OCI-LY7 (cell line): ENCODE results near the gene KAZN. TPM values are rescaled to one million over a fixed set of nuclear protein-coding genes. Genes with fewer than 3 reads are reported as not detected.

Experiments used
- BruUV-seq: library from RNA; stranded (reverse); fragments of 400-500 nt; replicated peaks from 2 replicates; lab custom pipeline; 2021; lab: Mats Ljungman, UMichigan
- CTCF ChIA-PET: fragments of 300-600 bp; sonication (Branson Sonifier 250); formaldehyde crosslinking; loops from one replicate; lab custom pipeline; 2022; ENCODE audit warnings: antibody characterized with exemption; ENCODE audit not compliant: unreplicated experiment; lab: Charles Lee
- POLR2A ChIA-PET: fragments of 300-600 bp; sonication (Branson Sonifier 250); formaldehyde crosslinking; loops from one replicate; lab custom pipeline; 2022; ENCODE audit warnings: antibody characterized with exemption; lab: Charles Lee
- DNase-seq: peaks from one replicate; pipeline ENCODE4 v3.0.0-alpha.2; 2015; ENCODE audit warnings: low spot score
- H2AFZ ChIP-seq: fragments of 200-600 bp; sonication (generic), shearing (Covaris generic); 2 replicates; pipeline ENCODE4 v1.6.1; 2014; ENCODE audit warnings: mild to moderate bottlenecking, antibody characterized with exemption, low read length, moderate library complexity
- H3K27ac ChIP-seq: fragments of 200-600 bp; sonication (generic); 2 replicates; pipeline ENCODE4 v1.5.1; 2014; ENCODE audit warnings: mixed run types, low read depth, mild to moderate bottlenecking, moderate library complexity, low read length, inconsistent platforms; ENCODE audit not compliant: poor library complexity, severe bottlenecking
- H3K36me3 ChIP-seq: fragments of 200-600 bp; sonication (generic); 2 replicates; pipeline ENCODE4 v1.6.1; 2014; ENCODE audit warnings: mild to moderate bottlenecking, antibody characterized with exemption, low read length, moderate library complexity, mixed read lengths; ENCODE audit not compliant: insufficient read depth
- H3K4me1 ChIP-seq: fragments of 200-600 bp; sonication (generic); 2 replicates; pipeline ENCODE4 v1.5.1; 2014; ENCODE audit warnings: mild to moderate bottlenecking, low read length; ENCODE audit not compliant: insufficient read depth, poor library complexity, severe bottlenecking
- H3K4me2 ChIP-seq: fragments of 200-600 bp; sonication (generic); 2 replicates; pipeline ENCODE4 v1.6.1; 2014; ENCODE audit warnings: mild to moderate bottlenecking, low read length
- H3K4me3 ChIP-seq: fragments of 200-600 bp; sonication (generic); 2 replicates; pipeline ENCODE4 v1.5.1; 2014; ENCODE audit warnings: mild to moderate bottlenecking, low read depth, low read length; ENCODE audit not compliant: poor library complexity, severe bottlenecking
- H3K79me2 ChIP-seq: fragments of 200-600 bp; sonication (generic); 2 replicates; pipeline ENCODE4 v1.6.1; 2016; ENCODE audit warnings: low read depth, mild to moderate bottlenecking, low read length, moderate library complexity, mixed read lengths; ENCODE audit not compliant: insufficient read depth
- H3K9me2 ChIP-seq: fragments of 200-600 bp; sonication (generic); 2 replicates; pipeline ENCODE4 v1.6.1; 2016; ENCODE audit warnings: mild to moderate bottlenecking, low read length, mixed read lengths; ENCODE audit not compliant: insufficient read depth
- H3K9me3 ChIP-seq: fragments of 200-600 bp; sonication (generic); 2 replicates; pipeline ENCODE4 v1.6.1; 2014; ENCODE audit warnings: mild to moderate bottlenecking, mixed run types, low read length, mixed read lengths
- H4K20me1 ChIP-seq: fragments of 200-600 bp; sonication (generic); 2 replicates; pipeline ENCODE4 v1.6.1; 2014; ENCODE audit warnings: mild to moderate bottlenecking, antibody characterized with exemption, low read length, moderate library complexity, mixed read lengths; ENCODE audit not compliant: insufficient read depth
- EZH2phosphoT487 ChIP-seq: fragments of 200-600 bp; sonication (generic); IDR thresholded peaks from 2 replicates; pipeline ENCODE4 v1.6.1; 2018; ENCODE audit warnings: low read depth, borderline replicate concordance, mild to moderate bottlenecking, mixed run types, antibody characterized with exemption, low read length, moderate library complexity, mixed read lengths
- intact Hi-C: fragments of 100-400 bp; cut with micrococcal nuclease; formaldehyde crosslinking; loops from one replicate; pipeline ENCODE4 v1.10.0; 2022; ENCODE audit not compliant: unreplicated experiment
- total RNA-seq, 2 experiments: library from RNA; depleted of rRNA in 1 of 2; stranded (reverse); fragments of >200 nt in 1 of 2; shearing (Covaris generic) in 1 of 2; gene quantifications; 2 replicates each; pipeline ENCODE4 v1.2.3, GENCODE V29; 2014 to 2022
- TF ChIP-seq, protein P1 (sequence below): fragments of 200-600 bp; sonication (generic); conservative IDR thresholded peaks from 2 replicates; pipeline ENCODE4 v1.5.1; 2014; ENCODE audit warnings: mild to moderate bottlenecking, antibody characterized with exemption, low read length, moderate library complexity, mixed read lengths

Gene KAZN
- total RNA-seq, 2 experiments from 2014 or later: 0.40 to 2.4 TPM

DNA sequence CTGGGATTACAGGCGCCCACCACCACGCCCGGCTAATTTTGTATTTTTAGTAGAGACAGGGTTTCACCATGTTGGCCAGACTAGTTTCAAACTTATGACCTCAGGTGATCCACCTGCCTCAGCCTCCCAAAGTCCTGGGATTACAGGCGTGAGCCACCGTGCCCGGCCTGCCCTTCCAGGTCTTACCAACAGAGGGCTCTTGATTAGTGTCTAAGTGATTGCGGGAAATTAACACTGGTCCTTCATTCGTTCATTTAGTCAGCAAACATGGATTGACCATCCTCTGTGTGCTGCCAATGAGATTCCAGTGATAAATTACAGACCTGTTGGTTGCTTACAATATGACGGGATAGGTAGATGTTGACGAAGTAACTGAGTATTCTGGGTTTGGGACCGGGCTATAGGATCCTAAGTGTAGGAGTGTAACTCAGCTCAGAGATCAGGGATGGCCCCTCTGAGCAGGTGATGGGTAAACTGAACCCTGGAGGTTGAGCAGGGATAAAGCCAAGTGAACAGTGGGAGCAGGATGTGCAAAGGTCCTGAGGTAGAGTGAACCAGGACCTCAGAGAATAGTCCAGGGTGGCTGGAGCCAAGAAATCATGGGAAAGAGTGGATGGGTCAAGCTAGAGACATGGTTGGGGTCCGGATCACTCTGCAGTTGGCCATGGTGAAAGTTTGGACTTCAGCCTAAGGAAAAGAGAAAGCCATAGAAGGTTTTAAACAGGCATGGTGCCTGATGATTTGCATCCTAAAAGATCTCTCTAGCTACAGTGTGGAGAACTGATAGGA lies 171.2 kb downstream of the KAZN start:
- POLR2A ChIA-PET: no interaction called here
- Histone ChIP-seq H3K4me1 (no peaks in the 10 kb centered on the region), H3K9me3 (no peaks in the 10 kb centered on the region), H2AFZ (no peak overlapping the region), H3K4me3 (no peak overlapping the region), H3K4me2 (no peak overlapping the region), H3K36me3 (no peaks in the 10 kb centered on the region), H3K9me2 (no peaks in the 10 kb centered on the region), H3K27ac (no peak overlapping the region), H3K79me2 (no peaks in the 10 kb centered on the region), H4K20me1 (no peaks in the 10 kb centered on the region)
- BruUV-seq: no TSS peak
- intact Hi-C loops: loop anchor here (10.0 kb wide), 1 partner anchor 265 kb away; no protein-coding TSS in a partner anchor
- TF ChIP-seq, protein P1, sequence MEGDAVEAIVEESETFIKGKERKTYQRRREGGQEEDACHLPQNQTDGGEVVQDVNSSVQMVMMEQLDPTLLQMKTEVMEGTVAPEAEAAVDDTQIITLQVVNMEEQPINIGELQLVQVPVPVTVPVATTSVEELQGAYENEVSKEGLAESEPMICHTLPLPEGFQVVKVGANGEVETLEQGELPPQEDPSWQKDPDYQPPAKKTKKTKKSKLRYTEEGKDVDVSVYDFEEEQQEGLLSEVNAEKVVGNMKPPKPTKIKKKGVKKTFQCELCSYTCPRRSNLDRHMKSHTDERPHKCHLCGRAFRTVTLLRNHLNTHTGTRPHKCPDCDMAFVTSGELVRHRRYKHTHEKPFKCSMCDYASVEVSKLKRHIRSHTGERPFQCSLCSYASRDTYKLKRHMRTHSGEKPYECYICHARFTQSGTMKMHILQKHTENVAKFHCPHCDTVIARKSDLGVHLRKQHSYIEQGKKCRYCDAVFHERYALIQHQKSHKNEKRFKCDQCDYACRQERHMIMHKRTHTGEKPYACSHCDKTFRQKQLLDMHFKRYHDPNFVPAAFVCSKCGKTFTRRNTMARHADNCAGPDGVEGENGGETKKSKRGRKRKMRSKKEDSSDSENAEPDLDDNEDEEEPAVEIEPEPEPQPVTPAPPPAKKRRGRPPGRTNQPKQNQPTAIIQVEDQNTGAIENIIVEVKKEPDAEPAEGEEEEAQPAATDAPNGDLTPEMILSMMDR: peak; percentile 36; the same call in 1 of the 2 replicates
- TF ChIP-seq EZH2phosphoT487: no peak
- CTCF ChIA-PET: no interaction called here
- no peak for DNase-seq

DNA sequence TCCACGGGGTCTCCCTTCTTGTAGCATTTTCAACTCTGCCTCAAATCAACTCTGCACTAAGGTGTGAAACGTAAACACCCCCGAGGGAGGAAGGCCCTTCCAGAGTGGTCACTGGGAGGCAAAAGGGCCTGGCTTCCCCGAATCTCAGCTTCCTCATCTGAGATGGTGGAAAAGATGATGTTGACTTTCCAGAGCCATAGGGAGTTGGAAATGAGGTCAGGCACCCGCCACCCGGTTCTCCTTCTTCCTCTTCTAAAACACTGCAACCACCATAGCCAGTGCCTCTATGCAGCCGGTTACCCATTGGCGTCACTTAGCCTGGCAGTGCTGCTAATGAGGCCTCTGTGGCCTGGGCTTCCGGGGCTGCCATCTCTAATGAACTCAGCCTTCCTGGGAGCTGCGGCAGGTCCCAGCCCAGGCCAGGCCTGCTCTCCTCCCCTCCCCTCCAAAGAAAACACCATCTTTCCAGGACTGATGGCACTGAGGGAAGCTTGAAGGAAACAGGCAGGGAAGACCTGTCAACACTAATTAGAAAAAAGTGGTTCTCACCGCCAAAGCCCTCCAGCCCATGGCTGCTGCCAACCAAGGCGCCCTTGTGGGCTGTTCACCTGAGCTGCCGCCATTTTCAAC lies 175.0 kb downstream of the KAZN start:
- H3K27ac ChIP-seq: no peak overlapping the region
- no peak overlapping the region for H2AFZ ChIP-seq
- H3K4me1 ChIP-seq: peaks cover 8% of the 10 kb centered on the region
- CTCF ChIA-PET: no interaction called here
- no peak overlapping the region for H3K4me2 ChIP-seq
- H3K36me3 ChIP-seq: no peaks in the 10 kb centered on the region
- no peak for TF ChIP-seq EZH2phosphoT487
- TF ChIP-seq, protein P1: no peak
- H3K4me3 ChIP-seq: no peak overlapping the region
- POLR2A ChIA-PET: no interaction called here
- no peaks in the 10 kb centered on the region for H3K9me2 ChIP-seq
- intact Hi-C loops: loop anchor here (10.0 kb wide), 1 partner anchor 261 kb away; no protein-coding TSS in a partner anchor
- H3K9me3 ChIP-seq: no peaks in the 10 kb centered on the region
- no peaks in the 10 kb centered on the region for H3K79me2 ChIP-seq
- no TSS peak for BruUV-seq
- no peak for DNase-seq
- H4K20me1 ChIP-seq: no peaks in the 10 kb centered on the region

DNA sequence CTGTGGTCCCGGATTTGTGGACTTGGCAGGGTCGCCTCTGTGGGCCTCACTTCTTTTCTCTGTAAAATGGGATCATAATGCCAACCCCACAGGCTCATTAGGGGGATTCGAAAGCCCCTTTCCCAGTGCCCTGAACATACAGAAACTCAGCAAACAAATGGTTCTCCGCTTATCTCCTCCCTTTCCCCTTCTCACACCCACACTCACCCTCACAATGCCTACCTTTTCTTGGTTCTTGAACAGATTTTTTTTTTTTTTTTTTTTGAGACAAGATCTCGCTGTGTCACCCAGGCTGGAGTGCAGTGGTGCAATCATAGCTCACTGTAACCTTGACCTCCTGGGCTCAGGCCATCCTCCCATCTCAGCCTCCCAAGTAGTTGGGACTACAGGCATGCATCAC lies 175.7 kb downstream of the KAZN start:
- no peak for DNase-seq
- no peak overlapping the region for H3K4me3 ChIP-seq
- POLR2A ChIA-PET: no interaction called here
- intact Hi-C loops: loop anchor here (10.0 kb wide), 1 partner anchor 261 kb away; no protein-coding TSS in a partner anchor
- H3K79me2 ChIP-seq: no peaks in the 10 kb centered on the region
- CTCF ChIA-PET: no interaction called here
- no peak overlapping the region for H3K27ac ChIP-seq
- H3K4me2 ChIP-seq: no peak overlapping the region
- TF ChIP-seq EZH2phosphoT487: no peak
- TF ChIP-seq, protein P1: no peak
- no peaks in the 10 kb centered on the region for H3K36me3 ChIP-seq
- H3K9me2 ChIP-seq: no peaks in the 10 kb centered on the region
- H2AFZ ChIP-seq: no peak overlapping the region
- no peaks in the 10 kb centered on the region for H3K9me3 ChIP-seq
- no peaks in the 10 kb centered on the region for H4K20me1 ChIP-seq
- peaks cover 15% of the 10 kb centered on the region for H3K4me1 ChIP-seq
- no TSS peak for BruUV-seq
